Keratinocyte (primary cell): ENCODE results near the gene STK24.

Experiments used
- CTCF ChIP-seq, 3 experiments: IDR thresholded peaks in 1 of 3; conservative IDR thresholded peaks in 1 of 3; optimal IDR thresholded peaks in 1 of 3; 2 replicates in 2 of 3; 3 replicates in 1 of 3; pipeline versions ENCODE3 to v1.5.1; 2011; ENCODE audit warnings: low read length in 3 of 3, mild to moderate bottlenecking in 3 of 3, moderate library complexity in 2 of 3, control low read depth in 1 of 3, inconsistent platforms in 1 of 3; ENCODE audit not compliant: insufficient read depth in 2 of 3; ENCODE audit errors: extremely low read depth in 1 of 3
- EZH2 ChIP-seq: IDR thresholded peaks from one replicate; pipeline ENCODE4 v1.6.1; 2012; ENCODE audit warnings: inconsistent platforms, mild to moderate bottlenecking, low read length, moderate library complexity

- TF ChIP-seq CTCF (optimal IDR thresholded peaks at IDR 0.05 in 1 of 3, IDR thresholded peaks at IDR 0.05 in 1 of 3, conservative IDR thresholded peaks at IDR 0.05 in 1 of 3; ENCODE audit: extremely low read depth in 1 of 3, insufficient read depth in 2 of 3, low read length in 3 of 3): no peak
- no peak for TF ChIP-seq EZH2
Measured at GRCh38 chr13:98458431-98458830, 118.5 kb downstream of the STK24 start.
